ENCODE data around the gene ZMYND11.

GRCh38 chr10:91313-91712 lies 43.9 kb upstream of the ZMYND11 start:
- TF ChIP-seq CTCF (IDR thresholded peaks at IDR 0.05) (no peak), POLR2A (IDR thresholded peaks at IDR 0.05) (no peak)
